ENCODE measurements around the gene EEFSEC. TPM values are rescaled to one million over a fixed set of nuclear protein-coding genes. Genes with fewer than 3 reads are reported as not detected.

The EEFSEC gene
- total and polyA plus RNA-seq, 2 of the 4 experiments (the other 2 are of a cell fraction) = 4.5 to 9.3 TPM

GRCh38 chr3:128281056-128281455 lies 127.8 kb downstream of the EEFSEC start:
- peaks cover 13% of the 10 kb centered on the region for H3K9me1 ChIP-seq (ENCODE audit: insufficient read depth, low read length)
- dilution Hi-C loops (cut with HindIII; ENCODE audit: low sequenced_read_pairs, unreplicated experiment) = no loop called here

More at GRCh38 chr3:128281056-128281455, 127.8 kb downstream of the EEFSEC start:
- Histone ChIP-seq H3K23ac (ENCODE audit: low read depth, low read length) (no peak overlapping the region), H4K20me1 (ENCODE audit: insufficient read depth, low read length) (no peaks in the 10 kb centered on the region), H2BK15ac (ENCODE audit: low read depth, low read length) (no peak overlapping the region), H3K9me3 (ENCODE audit: control insufficient read depth, insufficient read depth, low read length) (no peaks in the 10 kb centered on the region), H2AK5ac (ENCODE audit: low read depth, low read length) (no peak overlapping the region), H2AK9ac (replicated peaks; ENCODE audit: low read depth, low read length, poor library complexity) (no peak overlapping the region), H3K27ac (ENCODE audit: insufficient read depth, low read length) (no peak overlapping the region), H2BK5ac (ENCODE audit: low read depth, low read length, poor library complexity, severe bottlenecking) (no peak overlapping the region), H2BK120ac (ENCODE audit: low read depth, low read length) (no peak overlapping the region), H3K56ac (ENCODE audit: extremely low read depth, insufficient read depth, low read length) (no peak overlapping the region), H3K79me1 (ENCODE audit: low read depth in 1 of 2, low read length in 2 of 2) (peaks cover 2 to 9% of the 10 kb centered on the region in 2 experiments; a peak in 1 of 4 replicates), H3K4ac (ENCODE audit: low read depth, low read length) (no peak overlapping the region), H3K9ac (ENCODE audit: low read depth, low read length) (no peak overlapping the region), H3K14ac (replicated peaks; ENCODE audit: low read depth, low read length) (no peak overlapping the region), H3K18ac (ENCODE audit: low read depth, low read length) (no peak overlapping the region), H2AFZ (replicated peaks; ENCODE audit: low read length, poor library complexity) (peak overlapping the region; percentile 10), H2BK20ac (ENCODE audit: low read depth, low read length) (no peak overlapping the region), H4K8ac (ENCODE audit: low read depth in 2 of 2, low read length in 2 of 2) (no peak overlapping the region), H3K27me3 (ENCODE audit: control insufficient read depth, insufficient read depth, low read length) (no peaks in the 10 kb centered on the region), H3K4me1 (ENCODE audit: control insufficient read depth, insufficient read depth, low read length) (peaks cover 23% of the 10 kb centered on the region), H4K5ac (ENCODE audit: low read depth, low read length) (no peak overlapping the region), H3K4me3 (ENCODE audit: insufficient read depth, low read depth, low read length) (no peak overlapping the region), H3K36me3 (ENCODE audit: control insufficient read depth, insufficient read depth, low read length) (no peaks in the 10 kb centered on the region), H3K4me2 (ENCODE audit: low read depth, low read length) (no peak overlapping the region), H4K91ac (ENCODE audit: insufficient read depth, low read depth, low read length) (no peak overlapping the region)
- ATAC-seq (ENCODE audit: low read depth) (no peak), DNase-seq (no peak)
- no CpG with 5 or more reads among the region's 2 CpGs for WGBS, 2 experiments (ENCODE audit: extremely low coverage in 2 of 2, insufficient read length in 1 of 2)
- ChIA-PET POLR2A (ENCODE audit: unreplicated experiment) (interaction anchor here (0.5 to 0.8 kb wide), 2 partner anchors 125 to 127 kb away, joined by 3 read pairs; no protein-coding TSS in a partner anchor), CTCF (interaction anchor here (1.3 kb wide), 1 partner anchor 40 kb away, joined by 3 read pairs; no protein-coding TSS in a partner anchor)
- BruUV-seq (replicated peaks) = no TSS peak
- no peak for TF ChIP-seq RCOR1 (IDR thresholded peaks at IDR 0.05; ENCODE audit: insufficient replicate concordance, low read length)
- TF ChIP-seq FOS (IDR thresholded peaks at IDR 0.05; ENCODE audit: low read depth, low read length) = no peak
- no peak for TF ChIP-seq NFE2L2 (IDR thresholded peaks at IDR 0.05; ENCODE audit: low read depth, low read length)
- no peak for TF ChIP-seq MXI1 (IDR thresholded peaks at IDR 0.05; ENCODE audit: borderline replicate concordance, low read depth, low read length)
- no peak for TF ChIP-seq CTCF (conservative IDR thresholded peaks at IDR 0.05; ENCODE audit: low read depth, low read length)
- no peak for TF ChIP-seq MAZ (IDR thresholded peaks at IDR 0.05; ENCODE audit: borderline replicate concordance, low read depth, low read length)
- no peak for TF ChIP-seq SMC3 (IDR thresholded peaks at IDR 0.05; ENCODE audit: low read depth, low read length)
- no peak for TF ChIP-seq ELK1 (IDR thresholded peaks at IDR 0.05; ENCODE audit: borderline replicate concordance, low read depth, low read length)
- TF ChIP-seq POLR2A (IDR thresholded peaks at IDR 0.05; ENCODE audit: low read depth, low read length) = no peak
- no peak for TF ChIP-seq CHD1 (IDR thresholded peaks at IDR 0.05; ENCODE audit: low read depth, low read length)
- TF ChIP-seq BHLHE40 (IDR thresholded peaks at IDR 0.05; ENCODE audit: low read depth, low read length) = no peak
- intact Hi-C loops (cut with micrococcal nuclease) = no loop called here
- in situ Hi-C loops (cut with MboI; ENCODE audit: low sequenced_read_pairs) = no loop called here
